Regular cardiac myocyte (primary cell): Measurements from ENCODE around the gene SEMA3F. TPM values are rescaled to one million over a fixed set of nuclear protein-coding genes. Genes with fewer than 3 reads are reported as not detected.

Experiments
- total RNA-seq: library from RNA; depleted of rRNA; stranded (reverse); fragments of >200 nt; gene quantifications from 2 replicates; pipeline ENCODE4 v1.2.3, GENCODE V29; 2014

Gene SEMA3F
- 1.7 and 1.9 TPM in 2 replicates for total RNA-seq

DNA sequence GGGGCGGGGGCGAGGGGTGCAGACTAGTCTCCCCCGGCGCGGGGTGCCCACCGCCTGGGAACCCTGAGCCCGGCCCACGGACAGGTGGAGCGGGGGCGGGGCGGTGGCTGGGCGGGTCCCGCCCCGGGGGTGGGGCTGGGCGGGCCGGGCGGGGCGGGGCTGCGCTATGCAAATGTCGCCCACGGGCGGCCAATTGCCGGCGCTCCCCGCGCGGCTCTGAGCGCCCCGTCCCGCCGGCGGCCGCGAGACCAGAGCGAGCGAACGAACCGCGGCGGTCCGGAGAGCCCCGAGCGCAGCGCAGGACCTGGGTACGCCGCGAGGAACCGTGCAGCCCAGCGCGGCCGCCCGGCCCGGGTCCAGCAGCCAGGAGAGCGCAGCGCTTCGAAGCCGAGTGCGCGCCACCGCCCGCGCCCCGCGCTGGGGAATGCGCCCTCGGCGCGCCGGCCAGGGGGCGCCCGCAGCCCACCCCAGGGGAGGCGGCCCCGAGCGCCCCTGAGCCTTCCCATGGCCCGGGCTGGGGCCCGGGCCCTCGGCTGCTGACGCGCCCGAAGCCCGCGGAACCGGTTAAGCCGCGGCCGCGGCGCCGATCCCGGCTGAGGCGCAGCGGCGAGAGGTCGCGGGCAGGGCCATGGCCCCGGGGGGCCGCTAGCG is at the start of gene SEMA3F:
Gene SEMA3F (plus strand): TSS at position 485 of the 651 bp plus-strand sequence. CDS start 4,299 bp downstream, outside the sequence.

DNA sequence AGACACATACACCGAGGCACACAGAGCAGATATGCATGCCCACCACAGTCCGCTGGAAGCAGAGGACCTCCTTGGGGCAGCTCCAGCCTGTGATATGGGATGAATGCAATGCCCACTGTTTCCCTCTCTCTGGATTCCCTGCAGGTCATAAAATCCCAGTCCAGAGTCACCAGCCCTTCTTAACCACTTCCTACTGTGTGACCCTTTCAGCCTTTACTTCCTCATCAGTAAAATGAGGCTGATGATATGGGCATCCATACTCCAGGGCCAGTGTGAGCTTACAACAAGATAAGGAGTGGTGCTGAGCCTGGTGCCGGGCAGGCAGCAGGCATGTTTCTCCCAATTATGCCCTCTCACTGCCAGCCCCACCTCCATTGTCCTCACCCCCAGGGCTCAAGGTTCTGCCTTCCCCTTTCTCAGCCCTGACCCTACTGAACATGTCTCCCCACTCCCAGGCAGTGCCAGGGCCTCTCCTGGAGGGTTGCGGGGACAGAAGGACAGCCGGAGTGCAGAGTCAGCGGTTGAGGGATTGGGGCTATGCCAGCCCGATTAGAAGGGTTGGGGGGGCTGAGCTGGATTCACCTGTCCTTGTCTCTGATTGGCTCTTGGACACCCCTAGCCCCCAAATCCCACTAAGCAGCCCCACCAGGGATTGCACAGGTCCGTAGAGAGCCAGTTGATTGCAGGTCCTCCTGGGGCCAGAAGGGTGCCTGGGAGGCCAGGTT is 36.0 kb downstream of the SEMA3F start, which contains the start of gene GNAT1:
Gene GNAT1 (plus strand): TSS at position 675 of the 725 bp plus-strand sequence. CDS start 116 bp downstream, outside the sequence.

DNA sequence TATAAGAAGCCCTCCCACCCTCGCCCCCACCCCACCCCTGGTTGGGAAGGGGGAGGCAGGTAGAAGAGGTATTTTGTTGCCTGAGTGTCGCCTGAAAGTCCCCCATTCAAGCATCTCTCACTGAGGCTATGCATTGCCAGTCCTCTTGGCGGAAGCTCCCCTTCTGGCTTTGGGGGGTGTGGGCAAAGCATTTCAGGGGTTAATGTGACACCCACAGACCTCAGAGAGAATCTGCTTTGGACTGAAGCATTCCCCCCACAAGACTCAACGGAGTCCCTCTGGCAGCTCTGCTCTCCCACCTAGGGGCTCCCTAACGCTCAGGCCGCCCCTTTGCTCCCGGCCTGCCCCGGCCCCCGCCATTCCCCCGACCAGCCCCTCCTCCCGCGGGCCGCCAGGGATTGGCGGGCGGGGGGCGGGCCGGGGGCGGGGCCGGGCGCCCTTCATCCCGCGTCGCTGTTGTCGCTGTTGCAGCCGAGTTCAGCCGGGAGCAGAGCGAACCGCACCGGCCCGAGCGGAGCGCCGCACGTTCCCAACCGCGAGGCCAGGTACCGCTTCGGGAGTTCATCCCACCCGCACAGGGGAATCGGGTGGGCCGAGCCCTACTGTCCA is 49.8 kb downstream of the SEMA3F start, which contains the start of gene SLC38A3:
Gene SLC38A3 (plus strand): TSS at position 468 of the 609 bp plus-strand sequence. CDS start 8,929 bp downstream, outside the sequence.

DNA sequence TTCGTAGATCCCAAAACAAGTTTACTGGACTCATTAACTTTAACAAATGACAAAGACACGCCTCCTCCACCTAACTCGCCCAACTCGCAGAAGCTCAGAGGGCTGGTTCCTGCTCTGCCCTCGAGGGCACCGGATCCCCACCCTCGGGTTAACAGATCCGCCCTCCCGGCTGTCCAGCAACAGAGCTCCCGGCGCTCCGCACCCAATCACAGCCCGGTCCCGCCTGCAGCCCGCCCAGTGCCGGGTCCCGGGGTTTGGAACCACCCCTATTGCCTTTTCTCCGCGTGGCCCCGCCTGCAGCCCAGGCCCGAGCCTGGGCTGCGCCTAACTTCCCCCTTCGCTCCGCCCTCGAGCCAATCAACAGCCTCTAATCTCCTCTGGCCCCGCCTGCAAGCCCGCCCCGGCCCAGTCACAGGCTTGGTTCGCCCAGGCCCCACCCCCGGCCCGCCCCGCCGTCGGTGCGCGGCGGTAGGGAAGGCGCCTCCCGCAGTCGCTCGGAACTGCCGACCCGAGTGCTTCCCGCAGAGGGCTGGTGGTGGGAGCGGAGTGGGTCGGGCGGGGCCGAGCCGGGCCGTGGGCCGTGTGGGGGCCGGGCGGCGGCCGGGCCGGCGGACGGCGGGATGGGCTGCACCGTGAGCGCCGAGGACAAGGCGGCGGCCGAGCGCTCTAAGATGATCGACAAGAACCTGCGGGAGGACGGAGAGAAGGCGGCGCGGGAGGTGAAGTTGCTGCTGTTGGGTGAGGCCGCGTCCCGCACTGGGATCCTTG is 80.8 kb downstream of the SEMA3F start, which contains the start of gene GNAI2:
Gene GNAI2 (plus strand): TSS at position 489 of the 768 bp plus-strand sequence. CDS start 132 bp downstream, at position 621.

Other genes with a start within 250 kb of the SEMA3F start
- 12.7 and 19.2 TPM in 2 replicates for gene MON1A, start 225.5 kb upstream of the SEMA3F start, total RNA-seq
- 36.8 and 52.1 TPM in 2 replicates for gene RBM6, start 215.2 kb upstream of the SEMA3F start, total RNA-seq
- 93.3 and 94.7 TPM in 2 replicates for gene RBM5, start 66.4 kb upstream of the SEMA3F start, total RNA-seq
- gene GNAT1, start 36.3 kb downstream of the SEMA3F start, total RNA-seq: not detected in 2 replicates
- gene SLC38A3, start 49.9 kb downstream of the SEMA3F start, total RNA-seq: not detected in 2 replicates
- 164 and 291 TPM in 2 replicates for gene GNAI2, start 80.9 kb downstream of the SEMA3F start, total RNA-seq
- 1.2 and 2.8 TPM in 2 replicates for gene SEMA3B, start 113.8 kb downstream of the SEMA3F start, total RNA-seq
- gene LSMEM2, start 123.8 kb downstream of the SEMA3F start, total RNA-seq: under 0.01 TPM in 1 of 2 replicates, not detected in the other
- gene IFRD2, start 137.1 kb downstream of the SEMA3F start, total RNA-seq: 54.1 and 164 TPM in 2 replicates
- 5.2 and 6.8 TPM in 2 replicates for gene HYAL3, start 144.1 kb downstream of the SEMA3F start, total RNA-seq
- 2.1 and 3.9 TPM in 2 replicates for gene NAA80, start 144.1 kb downstream of the SEMA3F start, total RNA-seq
- 0.96 and 2.5 TPM in 2 replicates for gene HYAL1, start 148.2 kb downstream of the SEMA3F start, total RNA-seq
- 60.6 and 83.6 TPM in 2 replicates for gene HYAL2, start 167.4 kb downstream of the SEMA3F start, total RNA-seq
- 16.6 and 21.3 TPM in 2 replicates for gene TUSC2, start 172.9 kb downstream of the SEMA3F start, total RNA-seq
- gene RASSF1, start 185.5 kb downstream of the SEMA3F start, total RNA-seq: 32.8 and 49.3 TPM in 2 replicates
- gene ZMYND10, start 190.4 kb downstream of the SEMA3F start, total RNA-seq: 0.58 and 0.85 TPM in 2 replicates
- 24.7 and 25.4 TPM in 2 replicates for gene NPRL2, start 195.5 kb downstream of the SEMA3F start, total RNA-seq
- 34.1 and 46.2 TPM in 2 replicates for gene CYB561D2, start 195.5 kb downstream of the SEMA3F start, total RNA-seq
- 38.3 and 43.1 TPM in 2 replicates for gene TMEM115, start 204.2 kb downstream of the SEMA3F start, total RNA-seq